Measurements from ENCODE around the gene FGFR2.

FGFR2 gene

DNA sequence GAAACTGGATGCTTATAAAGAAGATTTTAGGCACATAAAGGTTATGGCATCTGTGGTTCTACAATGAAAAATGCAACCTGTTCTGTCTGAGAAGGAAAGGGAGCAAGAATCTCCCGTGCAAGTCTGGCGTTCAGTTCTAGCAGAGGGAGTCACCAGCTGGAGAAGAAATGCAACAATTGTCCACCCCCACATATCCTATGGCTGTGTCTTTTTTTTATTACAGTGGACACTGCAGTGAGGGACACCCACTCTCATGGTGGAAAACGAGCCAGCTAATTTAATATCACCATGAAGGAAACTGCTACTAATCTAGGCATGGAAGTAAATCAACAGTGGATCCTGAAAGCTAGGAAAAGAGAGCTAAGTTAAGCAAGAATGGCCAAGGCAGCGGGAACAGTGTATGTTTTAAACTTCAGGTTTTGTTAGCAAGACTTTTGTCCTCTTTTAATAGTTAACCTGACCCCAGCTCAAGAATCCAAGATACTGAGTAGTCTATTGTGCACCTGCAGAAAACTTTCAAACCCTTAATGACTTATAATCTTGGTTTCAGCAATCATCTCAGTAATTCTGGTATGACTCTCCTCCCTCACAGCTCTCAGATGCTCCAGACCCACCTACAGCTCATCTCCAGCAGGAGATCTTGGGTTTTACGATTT lies 149.3 kb downstream of the FGFR2 start:
- in situ Hi-C loops (cut with HindIII; ENCODE audit: low pct_ligation_motif_present, low sequenced_read_pairs), result no loop called here
- no peak overlapping the region for H3K4me3 ChIP-seq (ENCODE audit: low read depth, low read length)
- TF ChIP-seq, protein P1, sequence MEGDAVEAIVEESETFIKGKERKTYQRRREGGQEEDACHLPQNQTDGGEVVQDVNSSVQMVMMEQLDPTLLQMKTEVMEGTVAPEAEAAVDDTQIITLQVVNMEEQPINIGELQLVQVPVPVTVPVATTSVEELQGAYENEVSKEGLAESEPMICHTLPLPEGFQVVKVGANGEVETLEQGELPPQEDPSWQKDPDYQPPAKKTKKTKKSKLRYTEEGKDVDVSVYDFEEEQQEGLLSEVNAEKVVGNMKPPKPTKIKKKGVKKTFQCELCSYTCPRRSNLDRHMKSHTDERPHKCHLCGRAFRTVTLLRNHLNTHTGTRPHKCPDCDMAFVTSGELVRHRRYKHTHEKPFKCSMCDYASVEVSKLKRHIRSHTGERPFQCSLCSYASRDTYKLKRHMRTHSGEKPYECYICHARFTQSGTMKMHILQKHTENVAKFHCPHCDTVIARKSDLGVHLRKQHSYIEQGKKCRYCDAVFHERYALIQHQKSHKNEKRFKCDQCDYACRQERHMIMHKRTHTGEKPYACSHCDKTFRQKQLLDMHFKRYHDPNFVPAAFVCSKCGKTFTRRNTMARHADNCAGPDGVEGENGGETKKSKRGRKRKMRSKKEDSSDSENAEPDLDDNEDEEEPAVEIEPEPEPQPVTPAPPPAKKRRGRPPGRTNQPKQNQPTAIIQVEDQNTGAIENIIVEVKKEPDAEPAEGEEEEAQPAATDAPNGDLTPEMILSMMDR (IDR thresholded peaks at IDR 0.05; ENCODE audit: low read depth, low read length, missing control alignments), result no peak
- no peaks in the 10 kb centered on the region for H3K27me3 ChIP-seq (replicated peaks)
- DNase-seq, result no peak
- H3K36me3 ChIP-seq (replicated peaks), result no peaks in the 10 kb centered on the region
- no peak overlapping the region for H3K27ac ChIP-seq

DNA sequence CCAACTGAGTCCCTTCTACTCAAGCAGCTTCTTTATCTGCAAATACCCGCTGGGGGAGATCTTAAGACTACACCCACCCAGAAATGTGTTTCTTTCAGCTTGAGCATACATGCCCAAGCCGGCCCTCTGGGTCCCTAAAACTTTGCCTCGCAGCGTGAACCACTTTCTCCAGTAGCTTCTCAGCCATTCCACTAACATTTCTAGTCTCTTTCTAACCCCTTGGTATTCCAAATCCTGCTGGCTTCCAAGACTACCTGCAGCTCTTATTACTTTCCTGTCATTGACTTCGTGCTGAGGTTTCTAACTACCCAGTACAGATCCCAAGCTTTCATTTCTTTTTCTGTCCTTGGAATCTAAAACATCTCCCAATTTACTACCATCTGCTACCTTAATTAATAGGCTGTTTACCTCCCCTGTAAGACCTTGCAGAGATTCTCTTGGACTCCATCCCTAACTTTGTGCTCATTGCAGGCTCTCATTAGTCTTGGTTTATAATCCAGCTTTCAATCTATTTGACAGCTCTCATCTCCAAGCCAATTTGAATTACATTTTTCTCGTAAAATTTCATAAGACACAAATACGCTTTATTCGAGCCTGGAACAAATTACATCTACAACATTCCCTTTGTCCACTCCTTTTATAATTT lies 153.6 kb downstream of the FGFR2 start:
- H3K27me3 ChIP-seq (replicated peaks), result no peaks in the 10 kb centered on the region
- H3K36me3 ChIP-seq (replicated peaks), result no peaks in the 10 kb centered on the region
- no peak overlapping the region for H3K27ac ChIP-seq
- in situ Hi-C loops (cut with HindIII; ENCODE audit: low pct_ligation_motif_present, low sequenced_read_pairs), result no loop called here
- TF ChIP-seq, protein P1 (IDR thresholded peaks at IDR 0.05; ENCODE audit: low read depth, low read length, missing control alignments), result no peak
- H3K4me3 ChIP-seq (ENCODE audit: low read depth, low read length), result no peak overlapping the region
- DNase-seq, result no peak

DNA sequence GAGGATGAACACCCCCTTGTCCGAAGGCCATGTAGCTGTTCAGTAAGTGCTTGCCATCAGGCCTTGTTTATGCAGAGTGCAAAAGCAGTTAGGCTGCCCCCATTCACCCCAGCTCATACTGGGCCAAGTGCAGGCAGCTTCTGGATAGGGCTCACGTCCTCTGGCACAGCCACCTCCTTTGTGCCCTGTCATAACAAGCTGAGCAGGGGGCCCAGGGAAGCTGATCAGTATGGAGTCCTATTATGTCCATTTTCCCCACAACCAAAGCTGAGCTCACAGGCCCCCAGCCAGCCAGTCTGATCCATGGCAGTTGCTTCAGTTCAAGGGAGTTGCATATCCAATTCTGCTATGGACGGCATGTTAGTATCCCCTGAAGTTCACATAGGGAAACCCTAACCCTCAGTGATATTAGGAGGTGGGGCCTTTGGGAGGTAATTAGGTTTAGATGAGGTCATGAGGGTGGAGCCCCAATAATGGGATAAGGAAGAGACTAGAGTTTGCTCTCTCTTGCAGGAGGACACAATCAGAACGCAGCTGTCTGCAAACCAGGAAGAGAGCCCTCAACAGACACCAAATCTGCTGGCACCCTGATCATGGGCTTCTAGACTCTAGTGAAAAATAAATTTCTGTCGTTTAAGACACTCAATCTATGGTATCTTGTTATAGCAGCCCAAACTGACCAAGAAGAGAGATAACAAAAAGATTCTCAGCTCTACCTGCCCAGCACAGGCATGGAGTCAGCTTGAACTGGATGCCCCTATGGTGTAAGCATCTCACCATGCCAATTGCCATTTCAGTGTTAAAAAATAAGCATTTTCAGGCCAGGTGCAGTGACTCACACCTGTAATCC lies 155.9 kb downstream of the FGFR2 start:
- Histone ChIP-seq H3K27ac (no peak overlapping the region), H3K4me3 (ENCODE audit: low read depth, low read length) (no peak overlapping the region), H3K36me3 (replicated peaks) (no peaks in the 10 kb centered on the region), H3K27me3 (replicated peaks) (no peaks in the 10 kb centered on the region)
- in situ Hi-C loops (cut with HindIII; ENCODE audit: low pct_ligation_motif_present, low sequenced_read_pairs), result no loop called here
- DNase-seq, result no peak
- TF ChIP-seq, protein P1 (IDR thresholded peaks at IDR 0.05; ENCODE audit: low read depth, low read length, missing control alignments), result no peak

DNA sequence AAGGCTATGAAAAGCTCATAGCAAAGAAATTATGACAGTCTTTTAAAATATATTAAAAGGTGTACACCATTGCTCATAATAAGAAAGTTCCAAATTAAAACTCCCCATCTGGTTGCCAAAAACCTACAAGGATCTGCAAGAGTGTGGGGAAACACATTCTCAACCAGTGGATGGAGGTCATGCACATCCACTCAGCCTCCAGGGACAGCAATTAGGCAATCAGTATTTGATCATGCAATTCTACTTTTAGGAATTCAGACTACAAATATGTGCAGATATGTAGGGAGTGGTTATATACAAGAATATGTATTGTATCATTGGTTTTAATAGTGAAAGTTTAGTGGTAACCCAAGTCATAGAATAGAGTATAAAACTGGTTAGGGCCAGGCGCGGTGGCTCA lies 157.8 kb downstream of the FGFR2 start:
- in situ Hi-C loops (cut with HindIII; ENCODE audit: low pct_ligation_motif_present, low sequenced_read_pairs), result no loop called here
- Histone ChIP-seq H3K27ac (no peak overlapping the region), H3K4me3 (ENCODE audit: low read depth, low read length) (no peak overlapping the region), H3K36me3 (replicated peaks) (no peaks in the 10 kb centered on the region), H3K27me3 (replicated peaks) (no peaks in the 10 kb centered on the region)
- no peak for DNase-seq
- TF ChIP-seq, protein P1 (IDR thresholded peaks at IDR 0.05; ENCODE audit: low read depth, low read length, missing control alignments), result no peak

DNA sequence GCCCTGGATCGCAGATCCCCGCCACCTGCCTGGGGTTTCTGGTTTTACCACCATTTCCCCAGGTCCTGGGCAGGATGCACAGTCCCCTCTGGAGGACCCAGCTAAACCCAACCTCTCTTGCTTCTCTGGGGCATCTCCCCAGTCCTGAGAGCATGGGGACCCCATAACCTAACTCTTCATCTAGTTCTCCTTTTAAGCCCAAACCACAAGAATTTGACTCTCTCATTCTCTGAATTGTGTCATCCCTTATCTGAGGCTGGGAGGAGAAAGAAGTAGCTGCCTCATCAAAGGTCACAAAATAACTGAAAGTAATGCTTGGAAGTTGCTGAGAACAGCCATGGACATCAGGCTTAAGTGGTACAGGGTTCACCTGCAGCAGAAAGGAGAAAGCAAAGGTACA lies 159.9 kb downstream of the FGFR2 start:
- Histone ChIP-seq H3K36me3 (replicated peaks) (no peaks in the 10 kb centered on the region), H3K27ac (no peak overlapping the region), H3K27me3 (replicated peaks) (no peaks in the 10 kb centered on the region), H3K4me3 (ENCODE audit: low read depth, low read length) (no peak overlapping the region)
- no peak for DNase-seq
- TF ChIP-seq, protein P1 (IDR thresholded peaks at IDR 0.05; ENCODE audit: low read depth, low read length, missing control alignments), result no peak
- in situ Hi-C loops (cut with HindIII; ENCODE audit: low pct_ligation_motif_present, low sequenced_read_pairs), result no loop called here
